ENCODE measurements around the gene C1orf159.

The C1orf159 gene

GRCh38 chr1:1161683-1162079 is 45.8 kb upstream of the C1orf159 start:
- Histone ChIP-seq H3F3A (ENCODE audit: insufficient read depth, low read length) (no peaks in the 10 kb centered on the region), H3K4me3 (ENCODE audit: low read length) (no peak overlapping the region), H4K20me1 (ENCODE audit: insufficient read depth, low read length) (no peaks in the 10 kb centered on the region), H3K79me2 (ENCODE audit: low read length) (no peaks in the 10 kb centered on the region), H2AFZ (ENCODE audit: low read length) (no peak overlapping the region), H3K27ac (ENCODE audit: low read length) (no peak overlapping the region), H3K27me3 (replicated peaks; ENCODE audit: insufficient read depth, low read length) (peaks cover 91% of the 10 kb centered on the region), H3K4me2 (ENCODE audit: low read depth, low read length) (no peak overlapping the region), H3K9me3 (replicated peaks; ENCODE audit: insufficient read depth, low read length) (no peaks in the 10 kb centered on the region), H3K36me3 (replicated peaks; ENCODE audit: insufficient read depth, low read length) (no peaks in the 10 kb centered on the region), H3K9me2 (replicated peaks; ENCODE audit: insufficient read depth, low read length) (no peaks in the 10 kb centered on the region), H3K4me1 (ENCODE audit: low read length) (no peaks in the 10 kb centered on the region), H3K9ac (ENCODE audit: low read length) (no peak overlapping the region)
- no peak for DNase-seq
- no peak for TF ChIP-seq EZH2phosphoT487 (IDR thresholded peaks at IDR 0.05; ENCODE audit: low read length)
- no peak for TF ChIP-seq EZH2 (optimal IDR thresholded peaks at IDR 0.05; ENCODE audit: low read depth, low read length)
- TF ChIP-seq CTCF (IDR thresholded peaks at IDR 0.05; ENCODE audit: low read length) = no peak

- Histone ChIP-seq H3K4me2 (ENCODE audit: low read depth, low read length) (no peak overlapping the region), H4K20me1 (ENCODE audit: insufficient read depth, low read length) (no peaks in the 10 kb centered on the region), H3F3A (ENCODE audit: insufficient read depth, low read length) (no peaks in the 10 kb centered on the region), H3K36me3 (replicated peaks; ENCODE audit: insufficient read depth, low read length) (no peaks in the 10 kb centered on the region), H3K4me3 (ENCODE audit: low read length) (no peak overlapping the region), H3K27me3 (replicated peaks; ENCODE audit: insufficient read depth, low read length) (peaks cover 92% of the 10 kb centered on the region), H2AFZ (ENCODE audit: low read length) (no peak overlapping the region), H3K9ac (ENCODE audit: low read length) (no peak overlapping the region), H3K9me2 (replicated peaks; ENCODE audit: insufficient read depth, low read length) (no peaks in the 10 kb centered on the region), H3K4me1 (ENCODE audit: low read length) (no peaks in the 10 kb centered on the region), H3K27ac (ENCODE audit: low read length) (no peak overlapping the region), H3K79me2 (ENCODE audit: low read length) (no peaks in the 10 kb centered on the region), H3K9me3 (replicated peaks; ENCODE audit: insufficient read depth, low read length) (no peaks in the 10 kb centered on the region)
- no peak for DNase-seq
- TF ChIP-seq EZH2 (optimal IDR thresholded peaks at IDR 0.05; ENCODE audit: low read depth, low read length) = no peak
These were observed 45.3 kb upstream of the C1orf159 start for GRCh38 chr1:1161078-1161682.

GRCh38 chr1:1160281-1160930 is 44.5 kb upstream of the C1orf159 start:
- H3F3A ChIP-seq (ENCODE audit: insufficient read depth, low read length) = no peaks in the 10 kb centered on the region

More at GRCh38 chr1:1160281-1160930, 44.5 kb upstream of the C1orf159 start:
- Histone ChIP-seq H3K27ac (ENCODE audit: low read length) (no peak overlapping the region), H2AFZ (ENCODE audit: low read length) (no peak overlapping the region), H4K20me1 (ENCODE audit: insufficient read depth, low read length) (no peaks in the 10 kb centered on the region), H3K9me3 (replicated peaks; ENCODE audit: insufficient read depth, low read length) (no peaks in the 10 kb centered on the region), H3K36me3 (replicated peaks; ENCODE audit: insufficient read depth, low read length) (no peaks in the 10 kb centered on the region), H3K4me3 (ENCODE audit: low read length) (no peak overlapping the region), H3K27me3 (replicated peaks; ENCODE audit: insufficient read depth, low read length) (peaks cover 92% of the 10 kb centered on the region), H3K4me2 (ENCODE audit: low read depth, low read length) (no peak overlapping the region), H3K9me2 (replicated peaks; ENCODE audit: insufficient read depth, low read length) (no peaks in the 10 kb centered on the region), H3K4me1 (ENCODE audit: low read length) (no peaks in the 10 kb centered on the region), H3K79me2 (ENCODE audit: low read length) (no peaks in the 10 kb centered on the region), H3K9ac (ENCODE audit: low read length) (no peak overlapping the region)
- TF ChIP-seq CTCF (IDR thresholded peaks at IDR 0.05; ENCODE audit: low read length) (no peak), EZH2 (optimal IDR thresholded peaks at IDR 0.05; ENCODE audit: low read depth, low read length) (no peak), EZH2phosphoT487 (IDR thresholded peaks at IDR 0.05; ENCODE audit: low read length) (no peak)
- DNase-seq = no peak
